SH-SY5Y (cell line): ENCODE results near the gene ATF7IP.

Source experiments
- GATA2 ChIP-seq: IDR thresholded peaks from 2 replicates; pipeline ENCODE4 v1.6.1; 2011; ENCODE audit warnings: mild to moderate bottlenecking, low read depth, low read length
- GATA3 ChIP-seq: IDR thresholded peaks from 2 replicates; pipeline ENCODE4 v1.6.1; 2011; ENCODE audit warnings: low read depth, mild to moderate bottlenecking, low read length, moderate library complexity

GRCh38 chr12:14540801-14541462 lies 175.4 kb downstream of the ATF7IP start:
- no peak for TF ChIP-seq GATA2
- no peak for TF ChIP-seq GATA3
